GM18511 (cell line): ENCODE data around the gene MCF2L.
"Not testable (repeated sequence)": the region's sequence is repeated elsewhere in the genome, so short reads cannot be mapped to it uniquely, and the experiment has no call there.

Experiments
- ATAC-seq: cut with Tn5 transposase; IDR thresholded peaks from one replicate; pipeline ENCODE4 v1.9.1; 2021; ENCODE audit warnings: mild to moderate bottlenecking, moderate library complexity; ENCODE audit not compliant: unreplicated experiment

The MCF2L gene

GRCh38 chr13:113093580-113094409, 124.8 kb downstream of the MCF2L start:
- ATAC-seq, result no peak

GRCh38 chr13:113094410-113094800, 125.4 kb downstream of the MCF2L start:
- no peak for ATAC-seq

GRCh38 chr13:113095146-113096051, 126.4 kb downstream of the MCF2L start:
- no peak for ATAC-seq

GRCh38 chr13:113096052-113096744, 127.2 kb downstream of the MCF2L start:
- no peak for ATAC-seq

- no peak for ATAC-seq
Measured at GRCh38 chr13:113096745-113097305, 127.8 kb downstream of the MCF2L start.

- no peak for ATAC-seq
Measured at GRCh38 chr13:113097651-113098050, 128.6 kb downstream of the MCF2L start.

- ATAC-seq, result no peak
Measured at GRCh38 chr13:113098162-113098732, 129.2 kb downstream of the MCF2L start.

- ATAC-seq, result no peak
Measured at GRCh38 chr13:113099142-113099541, 130.1 kb downstream of the MCF2L start.

- ATAC-seq, result not testable (repeated sequence)
Measured at GRCh38 chr13:113102302-113102701, 133.3 kb downstream of the MCF2L start.

- no peak for ATAC-seq
Measured at GRCh38 chr13:113102727-113103126, 133.7 kb downstream of the MCF2L start.

GRCh38 chr13:113103646-113104045, 134.6 kb downstream of the MCF2L start:
- no peak for ATAC-seq

- no peak for ATAC-seq
Measured at GRCh38 chr13:113105032-113105920, 136.3 kb downstream of the MCF2L start, which contains the start of gene F7. F7 (plus strand) TSS chr13:113105791; CDS start chr13:113105842, 51 bp downstream.

GRCh38 chr13:113105921-113106452, 137.0 kb downstream of the MCF2L start:
- no peak for ATAC-seq

- no peak for ATAC-seq
Measured at GRCh38 chr13:113106711-113107351, 137.8 kb downstream of the MCF2L start.

GRCh38 chr13:113108521-113108920, 139.5 kb downstream of the MCF2L start:
- ATAC-seq, result not testable (repeated sequence)

- ATAC-seq, result no peak
Measured at GRCh38 chr13:113109151-113110047, 140.4 kb downstream of the MCF2L start.

GRCh38 chr13:113110048-113110851, 141.2 kb downstream of the MCF2L start:
- no peak for ATAC-seq
